CD4-positive, alpha-beta T cell treated with Interferon gamma for 1 hour (primary cell): Measurements from ENCODE around the gene SLA2.

Experiments
- DNase-seq: peaks from one replicate; pipeline ENCODE4 v3.0.0-alpha.2; 2020

Gene SLA2

GRCh38 chr20:36573798-36574365 lies 72.1 kb downstream of the SLA2 start:
- DNase-seq: peak; percentile 56

GRCh38 chr20:36573103-36573797 lies 72.7 kb downstream of the SLA2 start, which contains the start of gene TGIF2:
TSS of gene TGIF2 (plus strand) at chr20:36573597. CDS start at chr20:36578775, 5,178 bp downstream.
- DNase-seq: peak; percentile 94

- DNase-seq: peak; percentile 68
Observed at GRCh38 chr20:36572701-36573102, 73.3 kb downstream of the SLA2 start.

GRCh38 chr20:36571564-36572504 lies 74.2 kb downstream of the SLA2 start:
- no peak for DNase-seq

- DNase-seq: no peak
Observed at GRCh38 chr20:36569847-36570429, 76.1 kb downstream of the SLA2 start.

- no peak for DNase-seq
Observed at GRCh38 chr20:36565520-36565919, 80.5 kb downstream of the SLA2 start.

- peak; percentile 38 for DNase-seq
Observed at GRCh38 chr20:36564726-36565121, 81.3 kb downstream of the SLA2 start.

GRCh38 chr20:36564078-36564725 lies 81.8 kb downstream of the SLA2 start:
- DNase-seq: peak; percentile 13

GRCh38 chr20:36563374-36563773 lies 82.6 kb downstream of the SLA2 start:
- no peak for DNase-seq

- DNase-seq: no peak
Observed at GRCh38 chr20:36562724-36563123, 83.3 kb downstream of the SLA2 start.
